Stimulated activated CD4-positive, alpha-beta T cell treated with anti-CD3 and anti-CD28 coated beads, TNF-alpha, amount 100 ng/mL, for 1 hour (primary cell): ENCODE results near the gene AMOTL1.

Experiments
- DNase-seq, 3 donors: peaks; one replicate each; pipeline ENCODE4 v3.0.0-alpha.2; 2020; ENCODE audit warnings: low read depth in 3 of 3, low spot score in 1 of 3

Gene AMOTL1

GRCh38 chr11:94768602-94769541 lies 716 bp downstream of the AMOTL1 start:
- DNase-seq: no peak

- no peak for DNase-seq
Observed at GRCh38 chr11:94769880-94770279, 1.7 kb downstream of the AMOTL1 start.

- DNase-seq: no peak
Observed at GRCh38 chr11:94770563-94771120, 2.5 kb downstream of the AMOTL1 start.

- DNase-seq: no peak
Observed at GRCh38 chr11:94771390-94771789, 3.2 kb downstream of the AMOTL1 start.

GRCh38 chr11:94771951-94772350 lies 3.8 kb downstream of the AMOTL1 start:
- DNase-seq: no peak

- DNase-seq: no peak
Observed at GRCh38 chr11:94773842-94774241, 5.7 kb downstream of the AMOTL1 start.

- no peak for DNase-seq
Observed at GRCh38 chr11:94774345-94774744, 6.2 kb downstream of the AMOTL1 start.

- DNase-seq: no peak
Observed at GRCh38 chr11:94775567-94776327, 7.6 kb downstream of the AMOTL1 start.

- no peak for DNase-seq
Observed at GRCh38 chr11:94776351-94777321, 8.5 kb downstream of the AMOTL1 start.

- no peak for DNase-seq
Observed at GRCh38 chr11:94780432-94780831, 12.3 kb downstream of the AMOTL1 start.

- no peak for DNase-seq
Observed at GRCh38 chr11:94781837-94782236, 13.7 kb downstream of the AMOTL1 start.

- no peak for DNase-seq
Observed at GRCh38 chr11:94782446-94782845, 14.3 kb downstream of the AMOTL1 start.

- DNase-seq: no peak
Observed at GRCh38 chr11:94784884-94785283, 16.7 kb downstream of the AMOTL1 start.

GRCh38 chr11:94785509-94785908 lies 17.4 kb downstream of the AMOTL1 start:
- no peak for DNase-seq

- no peak for DNase-seq
Observed at GRCh38 chr11:94786264-94787126, 18.3 kb downstream of the AMOTL1 start.

- no peak for DNase-seq
Observed at GRCh38 chr11:94787801-94788200, 19.6 kb downstream of the AMOTL1 start.

- DNase-seq: no peak
Observed at GRCh38 chr11:94788396-94788795, 20.2 kb downstream of the AMOTL1 start.

GRCh38 chr11:94790197-94790596 lies 22.0 kb downstream of the AMOTL1 start:
- DNase-seq: no peak

GRCh38 chr11:94790661-94791180 lies 22.6 kb downstream of the AMOTL1 start:
- no peak for DNase-seq
